Liver (tissue), 9 donors: ENCODE results near the gene MGME1. TPM values are rescaled to one million over a fixed set of nuclear protein-coding genes. Genes with fewer than 3 reads are reported as not detected.

ENCODE experiments used
- DNase-seq: peaks from one replicate; pipeline ENCODE4 v3.0.0-alpha.2; 2017; ENCODE audit warnings: low spot score
- H3K27ac ChIP-seq, 2 donors: one replicate each; pipeline ENCODE4 v1.7.0; 2013; ENCODE audit warnings: inconsistent platforms in 2 of 2, low read length in 2 of 2, control low read depth in 1 of 2, low read depth in 1 of 2, mild to moderate bottlenecking in 1 of 2
- H3K27me3 ChIP-seq, 4 donors: one replicate each; pipeline versions ENCODE4 v1.6.1 to v1.7.0; 2013; ENCODE audit warnings: low read length in 3 of 4, inconsistent platforms in 1 of 4, mild to moderate bottlenecking in 1 of 4, moderate library complexity in 1 of 4; ENCODE audit not compliant: control insufficient read depth in 4 of 4, insufficient read depth in 4 of 4
- H3K36me3 ChIP-seq, 4 donors: one replicate each; pipeline versions ENCODE4 v1.6.1 to v1.7.0; 2013; ENCODE audit warnings: low read length in 3 of 4, mild to moderate bottlenecking in 3 of 4, low read depth in 1 of 4, moderate library complexity in 1 of 4; ENCODE audit not compliant: control insufficient read depth in 4 of 4, insufficient read depth in 3 of 4
- H3K4me1 ChIP-seq, 4 donors: one replicate each; pipeline versions ENCODE4 v1.6.1 to v1.7.0; 2013; ENCODE audit warnings: low read length in 3 of 4, mild to moderate bottlenecking in 3 of 4, moderate library complexity in 1 of 4; ENCODE audit not compliant: control insufficient read depth in 4 of 4, insufficient read depth in 4 of 4
- H3K4me3 ChIP-seq, 3 donors: one replicate each; pipeline versions ENCODE4 v1.6.1 to v1.7.0; 2013; ENCODE audit warnings: low read length in 3 of 3, control low read depth in 1 of 3, low read depth in 1 of 3, mild to moderate bottlenecking in 1 of 3
- H3K9ac ChIP-seq, 2 donors: one replicate each; pipeline ENCODE4 v1.7.0; 2013; ENCODE audit warnings: low read length in 2 of 2, mild to moderate bottlenecking in 2 of 2, moderate library complexity in 2 of 2, control low read depth in 1 of 2, low read depth in 1 of 2
- H3K9me3 ChIP-seq, 4 donors: one replicate each; pipeline versions ENCODE4 v1.6.1 to v1.7.0; 2013; ENCODE audit warnings: low read length in 3 of 4; ENCODE audit not compliant: control insufficient read depth in 4 of 4
- CTCF ChIP-seq: fragments of 150-350 bp; IDR thresholded peaks from 2 replicates; pipeline ENCODE4 v1.5.1; 2017; ENCODE audit warnings: improper control_type of control experiment, low read depth, low read length; ENCODE audit not compliant: missing input control
- EGR1 ChIP-seq, 2 donors: IDR thresholded peaks; 2 replicates each; pipeline ENCODE4 v1.6.1; 2016 to 2018; ENCODE audit warnings: antibody characterized with exemption in 2 of 2, low read depth in 2 of 2
- FOXA1 ChIP-seq: IDR thresholded peaks from 2 replicates; pipeline ENCODE4 v1.6.1; 2016; ENCODE audit warnings: antibody characterized with exemption
- FOXA2 ChIP-seq: IDR thresholded peaks from 2 replicates; pipeline ENCODE4 v1.6.1; 2016; ENCODE audit warnings: antibody characterized with exemption
- HNF4A ChIP-seq, 2 donors: conservative IDR thresholded peaks; 2 replicates each; pipeline ENCODE4 v1.6.1; 2016; ENCODE audit warnings: antibody characterized with exemption in 2 of 2, mild to moderate bottlenecking in 2 of 2
- HNF4G ChIP-seq: IDR thresholded peaks from 2 replicates; pipeline ENCODE4 v1.6.1; 2016; ENCODE audit warnings: antibody characterized with exemption
- JUND ChIP-seq, 2 donors: IDR thresholded peaks; 2 replicates each; pipeline ENCODE4 v1.6.1; 2016; ENCODE audit warnings: antibody characterized with exemption in 2 of 2
- MAX ChIP-seq: IDR thresholded peaks from 2 replicates; pipeline ENCODE4 v1.6.1; 2016; ENCODE audit warnings: antibody characterized with exemption
- RAD21 ChIP-seq, 2 donors: IDR thresholded peaks; 2 replicates each; pipeline ENCODE4 v1.6.1; 2016; ENCODE audit warnings: antibody characterized with exemption in 2 of 2, mild to moderate bottlenecking in 2 of 2
- RXRA ChIP-seq, 2 donors: IDR thresholded peaks; 2 replicates each; pipeline ENCODE4 v1.6.1; 2017 to 2018; ENCODE audit warnings: antibody characterized with exemption in 2 of 2, mild to moderate bottlenecking in 1 of 2
- SP1 ChIP-seq: IDR thresholded peaks from 2 replicates; pipeline ENCODE4 v1.6.1; 2018; ENCODE audit warnings: antibody characterized with exemption, mild to moderate bottlenecking
- TAF1 ChIP-seq: conservative IDR thresholded peaks from 2 replicates; pipeline ENCODE4 v1.6.1; 2016; ENCODE audit warnings: antibody characterized with exemption, mild to moderate bottlenecking
- YY1 ChIP-seq: IDR thresholded peaks from 2 replicates; pipeline ENCODE4 v1.6.1; 2016; ENCODE audit warnings: antibody characterized with exemption, mild to moderate bottlenecking
- WGBS: extraction: QIAGEN DNeasy Blood & Tissue Kit; methylation state at CpG from one replicate; pipeline ENCODE4 v1.1.7; 2013; 5-methylcytosine and 5-hydroxymethylcytosine counted together
- polyA plus RNA-seq, 2 donors: library from polyadenylated mRNA; stranded (reverse) in 1 of 2; unstranded in 1 of 2; fragments of 200-250 nt in 1 of 2; fragments of >200 nt in 1 of 2; fragmentation: Nextera tagmentation in 1 of 2; extraction: Ambion mirVana in 1 of 2; gene quantifications; one replicate each; pipeline versions ENCODE4 v1.2.1 to v1.2.3, GENCODE V29; 2013 to 2015
- total RNA-seq, 2 donors: library from RNA; depleted of rRNA; stranded (reverse); fragments of >200 nt; gene quantifications; one replicate each; pipeline ENCODE4 v1.2.3, GENCODE V29; 2014
- TF ChIP-seq, protein P1 (sequence below): IDR thresholded peaks from 2 replicates; pipeline ENCODE4 v1.6.1; 2016; ENCODE audit warnings: antibody characterized with exemption, mild to moderate bottlenecking
- TF ChIP-seq, protein P2 (sequence below): IDR thresholded peaks from 2 replicates; pipeline ENCODE4 v1.6.1; 2016; ENCODE audit warnings: antibody characterized with exemption
- TF ChIP-seq, protein P3 (sequence below): IDR thresholded peaks from 2 replicates; pipeline ENCODE4 v1.6.1; 2016; ENCODE audit warnings: antibody characterized with exemption
- donor health status: healthy.
- donor health status: healthy.
- donor health status: healthy.
- donor health status: healthy.
- donor health status: healthy.

MGME1 gene
- total and polyA plus RNA-seq, 4 donors = 4.2 to 26.8 (median 6.7) TPM

DNA sequence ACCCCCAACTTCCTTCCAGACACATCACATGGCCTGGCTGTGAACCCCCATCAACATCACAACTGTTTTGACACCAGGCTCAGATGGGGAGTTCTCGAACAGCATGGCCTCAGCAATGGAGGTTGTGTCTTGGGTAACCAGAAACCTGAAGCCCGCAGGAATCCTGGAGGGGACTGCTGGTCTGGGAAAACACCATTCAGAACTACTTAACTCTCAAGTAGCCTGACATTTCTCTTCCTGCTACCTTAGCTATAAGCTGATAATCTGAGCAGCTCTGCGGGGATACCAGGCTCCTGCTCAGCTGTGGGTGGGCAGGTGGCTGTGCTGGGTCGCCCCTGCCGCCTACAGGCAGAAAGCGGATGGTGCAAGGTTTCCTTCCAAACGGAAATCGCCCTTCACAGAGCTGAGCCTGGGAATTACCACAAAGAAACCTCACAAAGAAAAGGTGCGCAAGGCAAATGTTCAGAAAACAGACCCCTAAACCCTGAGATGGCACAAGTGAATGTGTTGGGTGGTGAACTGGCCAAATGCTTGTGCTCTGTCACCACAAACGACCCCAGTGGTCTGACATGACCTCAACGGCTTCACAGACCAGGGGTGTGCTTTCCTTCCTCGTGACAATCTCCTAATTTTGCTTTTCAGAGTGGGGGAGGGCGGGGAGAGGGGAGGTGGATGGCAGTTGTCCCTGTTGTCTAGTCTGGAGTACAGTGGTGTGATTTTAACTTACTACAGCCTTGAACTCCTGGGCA is 29.8 kb upstream of the MGME1 start:
- Histone ChIP-seq H3K27ac (peak overlapping the region; percentile 44 to 52), H3K4me1 (peaks cover 0 to 17% (median 3%) of the 10 kb centered on the region in 4 donors), H3K4me3 (no peak overlapping the region), H3K9me3 (no peaks in the 10 kb centered on the region), H3K9ac (no peak overlapping the region), H3K27me3 (no peaks in the 10 kb centered on the region), H3K36me3 (peaks cover 0 to 23% (median 13%) of the 10 kb centered on the region in 4 donors)
- DNase-seq = peak; percentile 68
- WGBS = 16% methylated on average over 13 of the region's 13 CpGs
- TF ChIP-seq CTCF (peak; percentile 86), FOXA1 (no peak), TAF1 (no peak), HNF4G (no peak), RAD21 (IDR thresholded peaks at IDR 0.05) (peak; percentile 93 to 95)
- TF ChIP-seq, protein P1, sequence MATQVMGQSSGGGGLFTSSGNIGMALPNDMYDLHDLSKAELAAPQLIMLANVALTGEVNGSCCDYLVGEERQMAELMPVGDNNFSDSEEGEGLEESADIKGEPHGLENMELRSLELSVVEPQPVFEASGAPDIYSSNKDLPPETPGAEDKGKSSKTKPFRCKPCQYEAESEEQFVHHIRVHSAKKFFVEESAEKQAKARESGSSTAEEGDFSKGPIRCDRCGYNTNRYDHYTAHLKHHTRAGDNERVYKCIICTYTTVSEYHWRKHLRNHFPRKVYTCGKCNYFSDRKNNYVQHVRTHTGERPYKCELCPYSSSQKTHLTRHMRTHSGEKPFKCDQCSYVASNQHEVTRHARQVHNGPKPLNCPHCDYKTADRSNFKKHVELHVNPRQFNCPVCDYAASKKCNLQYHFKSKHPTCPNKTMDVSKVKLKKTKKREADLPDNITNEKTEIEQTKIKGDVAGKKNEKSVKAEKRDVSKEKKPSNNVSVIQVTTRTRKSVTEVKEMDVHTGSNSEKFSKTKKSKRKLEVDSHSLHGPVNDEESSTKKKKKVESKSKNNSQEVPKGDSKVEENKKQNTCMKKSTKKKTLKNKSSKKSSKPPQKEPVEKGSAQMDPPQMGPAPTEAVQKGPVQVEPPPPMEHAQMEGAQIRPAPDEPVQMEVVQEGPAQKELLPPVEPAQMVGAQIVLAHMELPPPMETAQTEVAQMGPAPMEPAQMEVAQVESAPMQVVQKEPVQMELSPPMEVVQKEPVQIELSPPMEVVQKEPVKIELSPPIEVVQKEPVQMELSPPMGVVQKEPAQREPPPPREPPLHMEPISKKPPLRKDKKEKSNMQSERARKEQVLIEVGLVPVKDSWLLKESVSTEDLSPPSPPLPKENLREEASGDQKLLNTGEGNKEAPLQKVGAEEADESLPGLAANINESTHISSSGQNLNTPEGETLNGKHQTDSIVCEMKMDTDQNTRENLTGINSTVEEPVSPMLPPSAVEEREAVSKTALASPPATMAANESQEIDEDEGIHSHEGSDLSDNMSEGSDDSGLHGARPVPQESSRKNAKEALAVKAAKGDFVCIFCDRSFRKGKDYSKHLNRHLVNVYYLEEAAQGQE = no peak
- TF ChIP-seq, protein P2, sequence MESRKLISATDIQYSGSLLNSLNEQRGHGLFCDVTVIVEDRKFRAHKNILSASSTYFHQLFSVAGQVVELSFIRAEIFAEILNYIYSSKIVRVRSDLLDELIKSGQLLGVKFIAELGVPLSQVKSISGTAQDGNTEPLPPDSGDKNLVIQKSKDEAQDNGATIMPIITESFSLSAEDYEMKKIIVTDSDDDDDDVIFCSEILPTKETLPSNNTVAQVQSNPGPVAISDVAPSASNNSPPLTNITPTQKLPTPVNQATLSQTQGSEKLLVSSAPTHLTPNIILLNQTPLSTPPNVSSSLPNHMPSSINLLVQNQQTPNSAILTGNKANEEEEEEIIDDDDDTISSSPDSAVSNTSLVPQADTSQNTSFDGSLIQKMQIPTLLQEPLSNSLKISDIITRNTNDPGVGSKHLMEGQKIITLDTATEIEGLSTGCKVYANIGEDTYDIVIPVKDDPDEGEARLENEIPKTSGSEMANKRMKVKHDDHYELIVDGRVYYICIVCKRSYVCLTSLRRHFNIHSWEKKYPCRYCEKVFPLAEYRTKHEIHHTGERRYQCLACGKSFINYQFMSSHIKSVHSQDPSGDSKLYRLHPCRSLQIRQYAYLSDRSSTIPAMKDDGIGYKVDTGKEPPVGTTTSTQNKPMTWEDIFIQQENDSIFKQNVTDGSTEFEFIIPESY = no peak

DNA sequence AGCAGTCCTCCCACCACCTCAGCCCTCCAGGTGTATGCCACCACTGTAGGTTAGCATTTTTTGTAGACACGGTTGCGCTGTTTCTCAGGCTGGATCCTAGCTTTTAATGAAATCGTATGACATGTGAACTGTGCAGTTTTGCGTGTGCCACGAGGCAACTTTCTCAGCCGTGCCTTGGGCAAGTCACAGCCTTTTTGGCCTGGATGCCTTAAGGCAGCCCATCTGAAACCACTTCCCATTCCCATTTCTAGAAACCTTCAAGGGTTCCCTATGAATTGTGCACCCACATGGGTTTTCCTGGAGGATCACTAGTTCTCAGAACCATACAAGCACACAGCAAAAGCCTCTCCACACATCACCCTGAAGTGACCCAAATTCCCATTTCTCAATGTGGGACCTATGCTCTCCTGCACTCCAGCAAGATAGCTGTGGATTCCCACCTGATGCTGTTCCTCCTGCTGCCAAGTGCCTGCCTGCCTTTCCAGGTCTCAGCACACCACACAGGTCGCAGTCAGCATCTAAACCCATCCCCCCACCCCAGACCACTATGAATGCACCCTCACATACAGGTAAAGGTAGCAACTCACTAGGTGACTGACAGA is 29.1 kb upstream of the MGME1 start:
- no peak overlapping the region for H3K9ac ChIP-seq
- TF ChIP-seq YY1 (no peak), EGR1 (IDR thresholded peaks at IDR 0.05; ENCODE audit: low read depth in 2 of 2) (no peak), HNF4G (no peak), HNF4A (conservative IDR thresholded peaks at IDR 0.05) (no peak), FOXA1 (no peak), RXRA (IDR thresholded peaks at IDR 0.05) (no peak), FOXA2 (no peak), TAF1 (no peak), RAD21 (IDR thresholded peaks at IDR 0.05) (no peak), JUND (IDR thresholded peaks at IDR 0.05) (no peak), MAX (no peak), SP1 (no peak)
- TF ChIP-seq, protein P2 = no peak
- TF ChIP-seq, protein P1 = no peak
- TF ChIP-seq, protein P3, sequence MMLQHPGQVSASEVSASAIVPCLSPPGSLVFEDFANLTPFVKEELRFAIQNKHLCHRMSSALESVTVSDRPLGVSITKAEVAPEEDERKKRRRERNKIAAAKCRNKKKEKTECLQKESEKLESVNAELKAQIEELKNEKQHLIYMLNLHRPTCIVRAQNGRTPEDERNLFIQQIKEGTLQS = no peak

More for the DNA sequence above, 29.1 kb upstream of the MGME1 start:
- Histone ChIP-seq H3K9me3 (no peaks in the 10 kb centered on the region), H3K4me3 (no peak overlapping the region), H3K27ac (peak overlapping the region in 1 of 2 donors; percentile 52), H3K36me3 (peaks cover 0 to 26% (median 15%) of the 10 kb centered on the region in 4 donors), H3K4me1 (peaks cover 0 to 17% (median 3%) of the 10 kb centered on the region in 4 donors), H3K27me3 (no peaks in the 10 kb centered on the region)
- DNase-seq = no peak
- 70% methylated on average over 7 of the region's 7 CpGs for WGBS
